ENCODE measurements around the gene MPHOSPH9.
"Not testable (repeated sequence)": the region's sequence is repeated elsewhere in the genome, so short reads cannot be mapped to it uniquely, and the experiment has no call there.

DNA sequence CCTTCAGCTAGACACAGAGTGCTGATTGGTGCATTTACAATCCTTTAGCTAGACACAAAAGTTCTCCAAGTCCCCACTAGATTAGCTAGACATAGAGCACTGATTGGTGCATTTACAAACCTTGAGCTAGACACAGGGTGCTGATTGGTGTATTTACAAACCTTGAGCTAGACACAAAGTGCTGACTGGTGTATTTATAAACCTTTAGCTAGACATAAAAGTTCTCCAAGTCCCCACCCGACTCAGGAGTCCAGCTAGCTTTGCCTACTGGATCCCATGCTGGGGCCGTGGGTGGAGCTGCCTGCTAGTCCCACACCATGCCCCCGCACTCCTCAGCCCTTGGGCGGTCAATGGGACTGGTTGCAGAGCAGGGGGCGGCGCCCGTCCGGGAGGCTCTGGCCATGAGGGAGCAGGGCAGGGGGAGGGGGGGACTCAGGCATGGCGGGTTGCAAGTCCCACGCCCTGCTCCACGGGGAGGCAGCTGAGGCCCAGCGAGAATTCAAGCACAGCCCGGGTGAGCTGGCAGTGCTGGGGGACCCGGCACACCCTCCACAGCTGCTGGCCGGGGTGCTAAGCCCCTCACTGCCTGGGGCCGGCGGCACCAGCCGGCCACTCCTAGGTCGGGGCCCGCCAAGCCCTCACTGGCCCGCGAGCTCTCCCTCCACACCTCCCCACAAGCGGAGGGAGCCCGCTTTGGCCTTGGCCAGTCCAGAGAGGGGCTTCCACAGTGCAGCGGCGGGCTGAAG lies 16.2 kb upstream of the MPHOSPH9 start:
- TF ChIP-seq, protein P1, sequence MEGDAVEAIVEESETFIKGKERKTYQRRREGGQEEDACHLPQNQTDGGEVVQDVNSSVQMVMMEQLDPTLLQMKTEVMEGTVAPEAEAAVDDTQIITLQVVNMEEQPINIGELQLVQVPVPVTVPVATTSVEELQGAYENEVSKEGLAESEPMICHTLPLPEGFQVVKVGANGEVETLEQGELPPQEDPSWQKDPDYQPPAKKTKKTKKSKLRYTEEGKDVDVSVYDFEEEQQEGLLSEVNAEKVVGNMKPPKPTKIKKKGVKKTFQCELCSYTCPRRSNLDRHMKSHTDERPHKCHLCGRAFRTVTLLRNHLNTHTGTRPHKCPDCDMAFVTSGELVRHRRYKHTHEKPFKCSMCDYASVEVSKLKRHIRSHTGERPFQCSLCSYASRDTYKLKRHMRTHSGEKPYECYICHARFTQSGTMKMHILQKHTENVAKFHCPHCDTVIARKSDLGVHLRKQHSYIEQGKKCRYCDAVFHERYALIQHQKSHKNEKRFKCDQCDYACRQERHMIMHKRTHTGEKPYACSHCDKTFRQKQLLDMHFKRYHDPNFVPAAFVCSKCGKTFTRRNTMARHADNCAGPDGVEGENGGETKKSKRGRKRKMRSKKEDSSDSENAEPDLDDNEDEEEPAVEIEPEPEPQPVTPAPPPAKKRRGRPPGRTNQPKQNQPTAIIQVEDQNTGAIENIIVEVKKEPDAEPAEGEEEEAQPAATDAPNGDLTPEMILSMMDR (conservative IDR thresholded peaks at IDR 0.05; ENCODE audit: low read length) = not testable (repeated sequence)
- not testable (repeated sequence) for TF ChIP-seq EZH2phosphoT487 (IDR thresholded peaks at IDR 0.05; ENCODE audit: borderline replicate concordance, low read depth, low read length)
